Measurements from ENCODE around the gene CD151. TPM values are rescaled to one million over a fixed set of nuclear protein-coding genes. Genes with fewer than 3 reads are reported as not detected.

The CD151 gene
- total and polyA plus RNA-seq, 2 experiments from 2014 or later: 62.9 to 109 TPM

DNA sequence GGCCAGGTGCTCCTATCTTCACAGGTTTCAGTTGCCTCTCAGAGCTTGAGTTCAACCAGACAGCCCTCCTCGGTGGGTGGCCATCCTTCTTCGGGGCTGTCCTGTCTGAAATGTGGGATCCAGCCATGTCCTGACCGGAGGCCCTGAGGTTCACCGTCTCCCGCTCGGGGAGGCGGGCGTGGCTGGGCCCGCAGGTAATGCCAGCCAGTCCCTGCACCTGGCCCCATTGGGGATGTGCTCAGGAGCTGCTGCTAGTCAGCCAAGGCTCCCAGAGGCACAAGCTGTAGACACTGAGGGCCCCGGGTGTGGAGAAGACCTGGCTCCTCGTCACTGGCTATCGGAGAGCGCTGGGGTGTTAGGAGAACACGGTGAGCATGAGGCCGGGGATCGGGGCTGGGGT lies 42.5 kb downstream of the CD151 start (continued):
- TF ChIP-seq REST (IDR thresholded peaks at IDR 0.05; ENCODE audit: unreplicated experiment) (no peak), ZNF331 (CRISPR knock-in tag; IDR thresholded peaks at IDR 0.05; ENCODE audit: low read depth) (no peak), EZH2 (IDR thresholded peaks at IDR 0.05; ENCODE audit: low read depth, unreplicated experiment) (no peak)
- TF ChIP-seq, protein P1, sequence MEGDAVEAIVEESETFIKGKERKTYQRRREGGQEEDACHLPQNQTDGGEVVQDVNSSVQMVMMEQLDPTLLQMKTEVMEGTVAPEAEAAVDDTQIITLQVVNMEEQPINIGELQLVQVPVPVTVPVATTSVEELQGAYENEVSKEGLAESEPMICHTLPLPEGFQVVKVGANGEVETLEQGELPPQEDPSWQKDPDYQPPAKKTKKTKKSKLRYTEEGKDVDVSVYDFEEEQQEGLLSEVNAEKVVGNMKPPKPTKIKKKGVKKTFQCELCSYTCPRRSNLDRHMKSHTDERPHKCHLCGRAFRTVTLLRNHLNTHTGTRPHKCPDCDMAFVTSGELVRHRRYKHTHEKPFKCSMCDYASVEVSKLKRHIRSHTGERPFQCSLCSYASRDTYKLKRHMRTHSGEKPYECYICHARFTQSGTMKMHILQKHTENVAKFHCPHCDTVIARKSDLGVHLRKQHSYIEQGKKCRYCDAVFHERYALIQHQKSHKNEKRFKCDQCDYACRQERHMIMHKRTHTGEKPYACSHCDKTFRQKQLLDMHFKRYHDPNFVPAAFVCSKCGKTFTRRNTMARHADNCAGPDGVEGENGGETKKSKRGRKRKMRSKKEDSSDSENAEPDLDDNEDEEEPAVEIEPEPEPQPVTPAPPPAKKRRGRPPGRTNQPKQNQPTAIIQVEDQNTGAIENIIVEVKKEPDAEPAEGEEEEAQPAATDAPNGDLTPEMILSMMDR (conservative IDR thresholded peaks at IDR 0.05; ENCODE audit: low read depth in 2 of 2): no peak

DNA sequence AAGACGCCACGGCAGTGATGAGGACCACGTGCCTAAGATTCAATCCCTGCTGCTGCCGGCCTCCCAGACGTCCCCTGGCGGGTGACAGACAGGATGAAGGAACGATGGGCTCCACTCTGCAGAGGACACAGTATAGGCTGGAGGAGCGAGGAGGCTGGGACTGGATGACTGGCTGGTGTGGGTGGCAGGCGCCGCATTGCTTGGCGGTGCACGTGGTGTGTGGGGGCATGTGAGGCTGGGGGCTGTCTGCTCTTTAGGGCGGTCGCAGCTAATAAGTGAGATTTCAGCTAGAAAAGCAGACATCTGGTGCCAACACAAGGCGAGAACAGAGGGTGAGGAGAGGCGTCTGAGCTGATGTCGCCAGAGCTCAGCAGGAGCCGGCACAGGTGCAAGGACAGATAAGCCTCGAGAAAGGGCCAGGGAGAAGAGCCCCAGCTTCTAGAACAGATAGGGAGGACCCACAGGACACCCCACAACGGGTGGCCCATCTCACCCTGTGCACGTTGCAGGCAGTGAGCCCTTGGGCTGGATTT lies 43.1 kb downstream of the CD151 start:
- Histone ChIP-seq H3K79me2 (replicated peaks; ENCODE audit: insufficient read depth) (no peaks in the 10 kb centered on the region), H3K4me1 (ENCODE audit: insufficient read depth) (no peaks in the 10 kb centered on the region), H3K4me3 (no peak overlapping the region), H4K20me1 (replicated peaks; ENCODE audit: insufficient read depth) (peaks cover 15% of the 10 kb centered on the region), H3K9me2 (ENCODE audit: insufficient read depth) (no peaks in the 10 kb centered on the region), H3F3A (replicated peaks; ENCODE audit: low read depth) (peaks cover 15% of the 10 kb centered on the region; the same call in 1 of the 2 replicates), H3K27ac (ENCODE audit: low read depth) (no peak overlapping the region), H3K36me3 (ENCODE audit: insufficient read depth) (peaks cover 4% of the 10 kb centered on the region; the same call in 1 of the 2 replicates), H2AFZ (no peak overlapping the region), H3K4me2 (no peak overlapping the region), H3K27me3 (ENCODE audit: insufficient read depth) (no peaks in the 10 kb centered on the region)
- H3K27ac Mint-ChIP-seq: no peak overlapping the region
- no peak for TF ChIP-seq STAT1 (IDR thresholded peaks at IDR 0.05; ENCODE audit: unreplicated experiment)
- TF ChIP-seq POLR2AphosphoS5 (IDR thresholded peaks at IDR 0.05; ENCODE audit: low read depth): no peak
- H3K4me3 Mint-ChIP-seq: no peak overlapping the region
- H3K9me3 Mint-ChIP-seq: no peaks in the 10 kb centered on the region
- H3K36me3 Mint-ChIP-seq (ENCODE audit: low read depth): peaks cover 31% of the 10 kb centered on the region
- H3K4me1 Mint-ChIP-seq: no peaks in the 10 kb centered on the region; the same call in 1 of the 3 replicates
- peaks cover 25% of the 10 kb centered on the region for H3K27me3 Mint-ChIP-seq (ENCODE audit: insufficient read depth, low read depth, poor library complexity)
- DNase-seq (ENCODE audit: low spot score) (no peak), ATAC-seq (no peak)

GRCh38 chr11:876545-876944 lies 43.8 kb downstream of the CD151 start:
- peaks cover 15% of the 10 kb centered on the region; the same call in 1 of the 2 replicates for H3F3A ChIP-seq (replicated peaks; ENCODE audit: low read depth)
- no peaks in the 10 kb centered on the region for H3K9me2 ChIP-seq (ENCODE audit: insufficient read depth)
- Mint-ChIP-seq H3K4me1 (no peaks in the 10 kb centered on the region; the same call in 1 of the 3 replicates), H3K27ac (no peak overlapping the region), H3K9me3 (no peaks in the 10 kb centered on the region), H3K4me3 (no peak overlapping the region), H3K27me3 (ENCODE audit: insufficient read depth, low read depth, poor library complexity) (peaks cover 21% of the 10 kb centered on the region), H3K36me3 (ENCODE audit: low read depth) (peaks cover 35% of the 10 kb centered on the region)
- H3K27me3 ChIP-seq (ENCODE audit: insufficient read depth): no peaks in the 10 kb centered on the region
- TF ChIP-seq NANOG (IDR thresholded peaks at IDR 0.05; ENCODE audit: borderline replicate concordance): no peak
- TF ChIP-seq, protein P1 (conservative IDR thresholded peaks at IDR 0.05; ENCODE audit: low read depth in 2 of 2): no peak
- TF ChIP-seq ETS1 (IDR thresholded peaks at IDR 0.05): no peak
- no peak overlapping the region for H2AFZ ChIP-seq
- ATAC-seq (no peak), DNase-seq (ENCODE audit: low spot score) (no peak)
- peaks cover 17% of the 10 kb centered on the region for H4K20me1 ChIP-seq (replicated peaks; ENCODE audit: insufficient read depth)
- no peak overlapping the region for H3K4me3 ChIP-seq
- H3K36me3 ChIP-seq (ENCODE audit: insufficient read depth): peaks cover 4% of the 10 kb centered on the region; the same call in 1 of the 2 replicates
- no peaks in the 10 kb centered on the region for H3K4me1 ChIP-seq (ENCODE audit: insufficient read depth)
- no peaks in the 10 kb centered on the region for H3K79me2 ChIP-seq (replicated peaks; ENCODE audit: insufficient read depth)
- no peak overlapping the region for H3K27ac ChIP-seq (ENCODE audit: low read depth)
- H3K4me2 ChIP-seq: no peak overlapping the region
